Mucosa of descending colon (tissue), 3 donors: ENCODE measurements around the gene GPR12. TPM values are rescaled to one million over a fixed set of nuclear protein-coding genes. Genes with fewer than 3 reads are reported as not detected.
A peak's percentile ranks its signal among the peaks of the same experiment; 100 is the strongest.

Experiments used
- ATAC-seq: fragments of 200-7000 bp; cut with Tn5 transposase; one replicate; pipeline ENCODE4 v1.9.1; 2020; ENCODE audit warnings: mild to moderate bottlenecking, moderate library complexity
- DNase-seq, 3 donors: peaks; one replicate each; pipeline ENCODE4 v3.0.0-alpha.2; 2020
- H3K36me3 ChIP-seq: fragments of 200-600 bp; one replicate; pipeline ENCODE4 v1.8.0; 2021; ENCODE audit warnings: low read depth, mild to moderate bottlenecking
- H3K4me1 ChIP-seq: fragments of 200-600 bp; one replicate; pipeline ENCODE4 v1.8.0; 2021; ENCODE audit warnings: low read depth, mild to moderate bottlenecking
- H3K4me3 ChIP-seq: fragments of 200-600 bp; one replicate; pipeline ENCODE4 v1.8.0; 2021; ENCODE audit warnings: mild to moderate bottlenecking
- H3K9me3 ChIP-seq: fragments of 200-600 bp; one replicate; pipeline ENCODE4 v1.8.0; 2021; ENCODE audit warnings: mild to moderate bottlenecking
- CTCF ChIP-seq: fragments of 200-600 bp; IDR thresholded peaks from one replicate; pipeline ENCODE4 v1.8.0; 2022; ENCODE audit warnings: antibody characterized with exemption, mild to moderate bottlenecking
- intact Hi-C, 2 donors: fragments of 100-400 bp; cut with DNase I in 1 of 2; cut with micrococcal nuclease in 1 of 2; formaldehyde crosslinking; loops; one replicate each; pipeline versions ENCODE4 v1.11.0 to v1.11.1; 2022; cut with DNase I, micrococcal nuclease
- long read RNA-seq, 2 donors: library from polyadenylated mRNA; unstranded; transcript quantifications; one replicate each; pipeline ENCODE4 v2.0.0, GENCODE V29; 2019 to 2021
- total RNA-seq, 3 donors: library from RNA; stranded (reverse); fragmentation: NEBNext Ultra II Directional in 2 of 3; extraction: Animal tissue kit (Norgen Biotek cat#: 25700) in 2 of 3; gene quantifications; one replicate each; pipeline versions ENCODE4 v1.2.1 to v1.2.4, GENCODE V29; 2021 to 2023
- donor health status: DM: no; HTN: no; CAD: no; lungs with moderate emphysema.
- donor health status: DM: no; HTN: no; CAD: no.
- donor health status: DM: no; HTN: yes; CAD: no.

The GPR12 gene
- not detected for total RNA-seq
- long read RNA-seq, donor 1, result 0 reads
- long read RNA-seq, donor 2, result 0 reads

GRCh38 chr13:26759907-26760831, at the start of gene GPR12:
Gene GPR12, minus strand, starts transcription at chr13:26760786. Its CDS starts 959 bp downstream, at chr13:26759827.
- ATAC-seq (no peak), DNase-seq (no peak)
- intact Hi-C loops, result no loop called here
- Histone ChIP-seq H3K4me1 (peaks cover 4% of the 10 kb centered on the region), H3K9me3 (no peaks in the 10 kb centered on the region), H3K4me3 (no peak within 1 kb of the TSS), H3K36me3 (no peaks in the 10 kb centered on the region)
- TF ChIP-seq CTCF, result no peak

GRCh38 chr13:26810095-26810494, 49.5 kb upstream of the GPR12 start:
- Histone ChIP-seq H3K4me3 (no peak overlapping the region), H3K9me3 (no peaks in the 10 kb centered on the region), H3K36me3 (no peaks in the 10 kb centered on the region), H3K4me1 (no peaks in the 10 kb centered on the region)
- DNase-seq (peak in 1 of 3 donors; percentile 2), ATAC-seq (peak; percentile 37)
- intact Hi-C loops, result no loop called here
- no peak for TF ChIP-seq CTCF

GRCh38 chr13:26806891-26807290, 46.3 kb upstream of the GPR12 start:
- Histone ChIP-seq H3K4me1 (no peaks in the 10 kb centered on the region), H3K9me3 (no peaks in the 10 kb centered on the region), H3K4me3 (no peak overlapping the region), H3K36me3 (no peaks in the 10 kb centered on the region)
- no peak for TF ChIP-seq CTCF
- no peak for ATAC-seq
- DNase-seq, result no peak
- intact Hi-C loops, result no loop called here

- Histone ChIP-seq H3K9me3 (no peaks in the 10 kb centered on the region), H3K4me3 (no peak overlapping the region), H3K36me3 (no peaks in the 10 kb centered on the region), H3K4me1 (no peaks in the 10 kb centered on the region)
- DNase-seq, result no peak
- TF ChIP-seq CTCF, result no peak
- ATAC-seq, result no peak
- intact Hi-C loops, result no loop called here
These were observed 27.4 kb upstream of the GPR12 start for GRCh38 chr13:26787961-26788360.

- intact Hi-C loops, result no loop called here
- ATAC-seq, result no peak
These were observed 26.2 kb upstream of the GPR12 start for GRCh38 chr13:26786651-26787295.

More at GRCh38 chr13:26786651-26787295, 26.2 kb upstream of the GPR12 start:
- H3K4me1 ChIP-seq, result no peaks in the 10 kb centered on the region
- no peak for DNase-seq
- H3K9me3 ChIP-seq, result no peaks in the 10 kb centered on the region
- no peak overlapping the region for H3K4me3 ChIP-seq
- H3K36me3 ChIP-seq, result no peaks in the 10 kb centered on the region
- no peak for TF ChIP-seq CTCF
